HG02973 (cell line): ENCODE measurements around the gene NTPCR.
A peak's percentile ranks its signal among the peaks of the same experiment; 100 is the strongest.
"Not testable (repeated sequence)": the region's sequence is repeated elsewhere in the genome, so short reads cannot be mapped to it uniquely, and the experiment has no call there.

Experiments
- ATAC-seq: cut with Tn5 transposase; IDR thresholded peaks from one replicate; pipeline ENCODE4 v1.9.1; 2021; ENCODE audit warnings: moderate library complexity; ENCODE audit not compliant: unreplicated experiment

Gene NTPCR

DNA sequence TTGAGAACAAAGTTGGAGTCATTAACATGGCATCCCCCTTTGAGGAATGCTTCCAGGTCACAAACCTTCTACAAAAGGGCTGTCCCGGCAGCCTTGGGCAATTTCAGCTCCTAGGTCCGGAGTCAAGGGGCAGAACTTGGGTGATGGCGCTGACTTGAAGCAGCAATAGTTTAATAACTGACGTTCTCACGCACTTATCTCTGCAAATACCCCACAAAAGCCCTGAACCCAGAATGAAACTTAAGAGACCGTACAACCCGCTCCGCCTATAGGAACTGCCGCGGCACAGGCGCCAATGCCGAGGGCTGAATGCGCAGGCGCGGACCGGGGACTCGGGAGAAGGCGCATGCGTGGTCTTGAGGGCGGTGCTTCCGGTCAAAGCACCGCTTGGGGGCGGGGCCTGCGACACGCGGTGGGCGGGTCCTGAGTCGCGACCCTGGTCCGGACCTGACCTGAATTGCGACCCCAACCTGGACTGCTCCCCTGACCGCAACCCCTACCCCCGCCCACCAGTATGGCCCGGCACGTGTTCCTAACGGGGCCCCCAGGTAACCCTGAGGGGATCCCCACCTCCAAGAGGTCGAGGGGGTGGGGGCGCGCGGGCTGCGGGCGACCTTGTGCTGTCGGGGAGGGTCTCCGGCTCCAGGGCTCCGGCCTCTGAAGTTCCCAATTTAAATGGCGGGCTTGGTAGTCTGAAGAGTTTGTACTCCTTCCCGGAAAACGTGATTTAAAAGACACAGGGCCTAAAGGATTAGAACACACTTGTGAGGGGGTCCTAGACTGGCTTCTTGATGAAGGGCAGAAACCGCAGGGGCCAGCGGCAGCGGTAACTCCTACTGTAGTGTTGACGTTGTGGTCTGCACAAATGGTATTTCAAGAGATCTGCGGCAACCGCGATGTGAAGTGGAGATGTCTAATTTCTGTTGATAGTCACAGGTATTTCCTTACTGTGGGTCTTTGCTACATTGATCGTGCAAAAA lies at the start of gene NTPCR:
NTPCR (plus strand) TSS at position 415 of the 980 bp plus-strand sequence; CDS start at position 515, 100 bp downstream.
- ATAC-seq = peak; percentile 80

DNA sequence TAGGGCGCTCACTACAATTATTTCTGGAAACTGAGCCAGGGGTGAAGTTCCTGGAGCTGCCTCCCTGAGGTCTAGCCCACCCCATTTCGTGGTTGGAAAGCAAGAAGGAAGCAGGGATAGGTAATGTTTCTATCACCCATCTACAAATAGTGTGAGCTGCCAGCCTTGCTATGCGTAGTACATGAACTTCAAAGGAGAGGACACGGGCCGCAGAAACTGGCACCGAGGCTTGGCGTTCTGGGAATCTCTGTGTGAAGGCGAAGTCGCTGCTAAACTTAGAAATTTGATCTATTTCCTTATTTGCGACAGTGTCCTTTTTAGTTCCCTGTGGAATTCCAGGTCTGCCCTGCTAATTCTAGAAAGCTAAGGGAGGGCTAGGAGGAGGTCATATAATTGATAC lies 49.6 kb upstream of the NTPCR start:
- no peak for ATAC-seq

DNA sequence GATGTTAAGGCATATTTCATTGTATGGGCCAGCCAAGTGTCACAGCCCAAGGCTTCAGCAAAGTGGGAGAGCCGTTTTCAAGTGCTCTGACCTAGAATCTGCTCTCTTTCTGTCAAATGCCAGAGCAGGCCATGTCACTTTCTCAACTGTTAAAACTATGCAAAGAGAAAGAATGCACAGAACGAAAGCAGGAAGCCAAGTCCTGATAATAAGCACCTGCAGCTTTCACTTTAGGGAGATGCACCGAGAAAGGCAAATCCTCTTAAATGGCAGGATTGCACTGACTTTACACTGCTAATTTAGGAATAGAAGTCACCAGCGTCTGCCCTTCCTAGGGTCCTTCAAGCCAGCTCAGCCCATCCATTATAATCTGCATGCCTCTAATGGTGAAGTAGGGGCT lies 49.2 kb upstream of the NTPCR start:
- ATAC-seq = no peak

- no peak for ATAC-seq
Observed at GRCh38 chr1:232902774-232903350, 47.5 kb upstream of the NTPCR start.

DNA sequence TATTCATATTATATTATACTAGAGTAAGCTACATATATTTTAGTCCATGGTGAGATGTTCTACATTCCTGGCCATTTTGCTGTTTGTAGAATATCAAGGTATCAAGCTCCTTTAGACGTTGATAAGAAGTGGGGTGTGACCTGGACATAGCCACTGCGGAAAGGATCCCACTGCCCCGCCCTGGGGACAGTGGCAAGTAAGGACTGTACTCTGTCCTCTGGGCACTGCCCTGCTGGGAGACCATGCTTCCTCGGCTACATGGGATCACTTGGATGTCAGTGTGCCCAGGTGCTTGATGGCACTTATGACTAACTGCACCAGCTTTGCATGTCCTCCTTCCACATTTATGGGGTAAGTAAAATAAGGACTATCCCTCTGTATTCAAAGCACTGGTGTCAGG lies 46.3 kb upstream of the NTPCR start:
- no peak for ATAC-seq

DNA sequence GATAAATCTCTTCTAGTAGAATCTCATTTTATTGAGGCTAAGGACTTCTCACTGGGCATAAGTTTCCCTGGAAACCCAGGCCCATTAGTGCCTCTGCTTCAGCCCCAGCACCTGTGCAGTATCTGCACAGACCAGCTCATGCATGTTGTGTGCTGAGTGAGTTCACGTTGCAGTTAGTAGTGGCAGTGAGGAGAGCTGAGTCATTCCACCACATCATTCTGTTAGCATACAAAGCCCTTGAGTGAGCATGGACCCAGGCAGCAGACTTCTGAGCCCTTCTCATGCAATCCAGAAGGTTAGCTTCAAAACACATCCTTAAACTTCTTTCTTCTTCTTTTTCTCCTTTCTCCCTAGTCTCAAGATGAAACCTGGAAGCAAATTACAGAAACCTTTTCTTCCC lies 45.8 kb upstream of the NTPCR start:
- ATAC-seq = no peak

DNA sequence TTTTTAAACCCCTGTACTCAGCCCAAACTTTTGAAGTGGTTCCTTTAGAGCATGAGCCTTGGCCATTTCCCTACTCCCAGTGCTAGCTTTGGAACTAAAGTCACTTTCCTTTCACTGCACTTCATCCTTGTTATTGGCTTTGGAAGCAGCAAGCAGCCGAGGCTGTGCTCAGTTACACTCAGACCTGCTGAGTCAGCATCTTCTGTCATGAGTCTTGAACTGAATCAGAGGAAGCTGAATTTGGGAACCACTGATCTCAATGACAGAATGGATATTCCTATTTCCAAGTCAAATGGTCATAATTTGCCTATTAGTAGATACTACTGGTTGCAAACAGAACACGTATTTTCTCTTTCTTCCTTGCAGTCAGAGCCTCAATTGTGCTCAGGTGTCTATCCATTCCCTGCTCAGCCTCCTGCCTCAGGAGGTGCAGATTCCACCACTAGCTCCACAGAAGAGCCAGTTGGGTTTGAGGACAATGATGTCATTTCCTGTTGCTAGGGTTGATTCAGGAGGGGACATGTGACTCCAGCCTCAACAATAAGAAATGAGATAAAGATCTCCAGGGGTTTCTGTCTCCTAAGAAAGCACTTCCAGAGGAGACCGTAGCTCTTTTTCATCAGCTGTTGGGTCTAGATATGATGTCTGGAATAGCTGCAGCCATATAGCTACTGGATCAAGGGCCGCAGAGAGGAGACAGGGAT lies 44.9 kb upstream of the NTPCR start:
- no peak for ATAC-seq

GRCh38 chr1:232906441-232906840 lies 44.0 kb upstream of the NTPCR start:
- no peak for ATAC-seq

- ATAC-seq = no peak
Observed at GRCh38 chr1:232908831-232909230, 41.6 kb upstream of the NTPCR start.

DNA sequence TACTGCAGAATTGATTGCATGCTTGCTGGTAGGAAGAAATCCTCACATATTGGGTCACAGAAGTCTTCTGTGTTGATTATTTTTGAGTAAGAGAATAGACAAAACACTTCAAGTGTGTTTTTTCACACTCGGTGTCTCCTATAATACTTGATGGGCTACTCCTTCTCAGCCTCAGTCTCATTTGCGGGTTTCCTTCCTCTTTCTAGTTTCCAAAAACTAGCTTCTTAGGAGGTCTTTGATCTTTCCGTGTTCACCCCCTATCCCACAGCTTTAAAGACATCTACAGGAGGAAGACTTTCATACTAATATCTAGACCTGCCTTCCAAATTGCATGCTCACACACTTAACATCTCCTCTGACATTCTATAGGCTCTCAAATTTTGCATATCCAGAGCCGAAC lies 40.7 kb upstream of the NTPCR start:
- ATAC-seq = no peak

DNA sequence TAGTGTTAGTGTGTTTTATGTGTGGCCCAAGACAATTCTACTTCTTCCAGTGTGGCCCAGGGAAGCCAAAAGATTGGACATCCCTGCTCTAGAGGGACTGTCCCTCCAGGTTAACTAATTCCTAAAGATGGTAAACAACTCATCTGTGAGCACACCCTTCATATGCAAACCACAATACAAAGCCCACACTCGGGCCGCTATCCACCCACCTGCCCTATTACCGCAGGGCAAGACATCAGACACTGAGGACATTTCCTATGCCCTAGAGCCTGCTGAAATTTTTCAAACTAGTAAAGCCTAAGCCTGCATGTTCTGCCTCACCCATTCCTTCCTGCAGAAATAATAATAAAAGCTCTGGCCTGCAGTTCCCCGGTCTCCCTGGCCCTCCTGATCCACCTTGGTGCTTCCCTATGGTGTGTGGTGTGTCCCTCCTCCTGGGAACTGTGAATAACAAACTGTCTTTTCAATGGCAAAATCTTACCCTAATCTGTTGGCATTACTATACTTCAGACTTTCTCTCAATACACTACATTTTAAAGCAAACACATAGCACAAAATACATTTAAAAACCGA lies 39.3 kb upstream of the NTPCR start:
- ATAC-seq = no peak

- ATAC-seq = no peak
Observed at GRCh38 chr1:232912845-232913580, 37.4 kb upstream of the NTPCR start.

- not testable (repeated sequence) for ATAC-seq
Observed at GRCh38 chr1:232914271-232914670, 36.1 kb upstream of the NTPCR start.

DNA sequence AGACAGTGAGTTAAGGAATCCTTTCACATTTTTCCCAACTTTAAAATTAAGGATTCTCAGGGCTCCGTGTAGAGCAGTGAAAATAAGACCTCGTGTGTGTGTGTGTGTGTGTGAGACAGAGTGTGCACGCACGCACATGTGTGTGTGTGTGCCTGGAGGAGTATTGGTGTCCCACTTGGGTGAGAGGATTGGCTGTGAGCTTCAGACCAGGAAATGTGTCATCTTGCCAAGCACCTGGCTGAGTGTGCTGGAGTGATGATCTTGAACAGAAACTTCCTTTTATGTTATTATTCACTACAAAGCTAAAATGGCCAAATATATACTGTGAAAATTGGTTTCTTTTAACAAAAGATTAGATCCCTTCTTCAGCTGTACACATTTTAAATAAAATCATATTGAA lies 35.2 kb upstream of the NTPCR start:
- no peak for ATAC-seq

DNA sequence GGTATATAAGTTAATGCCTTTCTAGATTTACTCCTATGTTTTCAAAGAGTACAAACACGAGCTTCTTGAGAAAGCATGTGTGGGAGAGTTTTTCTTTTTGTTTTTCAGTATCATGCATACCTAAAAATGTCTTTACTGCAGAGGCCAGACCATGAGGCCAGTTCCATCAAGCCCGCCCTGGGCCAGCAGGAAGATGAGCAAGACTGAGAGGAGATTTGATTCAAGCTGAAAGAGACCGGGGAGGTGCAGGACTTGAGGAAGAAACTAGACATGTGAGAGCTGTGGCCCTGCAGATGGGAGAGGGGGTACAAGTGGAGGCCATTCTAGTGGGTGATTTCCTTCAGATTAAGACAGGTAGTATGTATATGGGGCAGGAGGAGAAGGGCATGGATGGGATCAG lies 33.4 kb upstream of the NTPCR start:
- no peak for ATAC-seq

GRCh38 chr1:232921381-232921780 lies 29.0 kb upstream of the NTPCR start:
- ATAC-seq = no peak

DNA sequence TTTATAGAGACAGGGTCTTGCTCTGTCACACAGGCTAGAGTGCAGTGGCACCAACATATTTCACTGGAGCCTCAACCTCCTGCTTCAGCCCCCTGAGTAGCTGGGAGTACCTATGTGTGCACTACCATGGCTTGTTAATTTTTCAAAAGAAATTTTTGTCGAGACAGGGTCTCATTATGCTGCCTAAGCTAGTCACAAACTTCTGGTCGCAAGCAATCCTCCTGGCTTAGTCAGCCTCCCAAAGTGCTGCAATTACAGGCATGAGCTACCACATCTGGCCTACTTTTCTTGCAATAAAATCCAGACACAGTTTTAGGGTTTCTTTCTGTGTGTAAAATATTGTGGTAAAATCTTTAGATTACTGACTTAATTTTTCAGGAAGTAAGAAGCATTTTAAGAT lies 27.9 kb upstream of the NTPCR start:
- no peak for ATAC-seq

- no peak for ATAC-seq
Observed at GRCh38 chr1:232923739-232924386, 26.5 kb upstream of the NTPCR start.

DNA sequence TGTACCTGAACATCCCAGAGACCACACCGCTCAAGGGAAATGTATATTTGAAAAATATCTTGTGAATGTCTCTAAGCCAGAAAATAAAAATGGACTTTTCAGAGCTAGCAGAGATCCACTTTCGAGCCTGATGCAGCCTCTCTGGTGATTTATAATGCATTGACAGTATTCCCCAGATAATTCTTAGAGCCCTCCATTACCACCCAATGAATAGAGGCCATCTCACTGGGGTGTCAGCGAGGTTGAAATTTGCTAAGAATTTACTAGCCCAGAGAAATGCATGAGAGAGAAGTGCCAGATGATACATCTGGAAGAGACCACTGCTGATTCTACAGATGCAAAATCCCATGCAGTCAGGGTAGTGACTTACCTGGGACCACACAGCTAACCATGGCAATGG lies 25.5 kb upstream of the NTPCR start:
- ATAC-seq = no peak
